ENCODE measurements around the gene SLC6A2.

Gene SLC6A2

DNA sequence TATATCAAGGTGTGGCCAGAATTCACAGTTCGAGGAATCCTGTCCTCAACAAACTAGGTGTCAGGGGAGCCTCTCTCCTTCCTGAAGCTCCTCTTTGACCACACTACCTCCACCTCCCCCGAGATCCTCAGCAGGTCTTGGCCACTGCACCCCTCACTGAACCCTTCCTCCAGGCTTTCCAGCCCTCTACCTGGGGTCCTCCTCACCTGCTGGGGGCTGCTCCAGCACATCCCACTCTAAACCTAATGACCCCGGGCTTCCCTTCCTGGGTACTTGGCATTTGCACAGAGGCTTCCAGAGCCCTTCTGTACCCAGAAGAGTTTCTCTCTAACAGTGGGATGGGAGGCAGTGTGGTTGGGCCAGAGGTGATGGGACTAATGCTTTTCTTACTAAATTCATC, 9.7 kb downstream of the SLC6A2 start:
- TF ChIP-seq, protein P1, sequence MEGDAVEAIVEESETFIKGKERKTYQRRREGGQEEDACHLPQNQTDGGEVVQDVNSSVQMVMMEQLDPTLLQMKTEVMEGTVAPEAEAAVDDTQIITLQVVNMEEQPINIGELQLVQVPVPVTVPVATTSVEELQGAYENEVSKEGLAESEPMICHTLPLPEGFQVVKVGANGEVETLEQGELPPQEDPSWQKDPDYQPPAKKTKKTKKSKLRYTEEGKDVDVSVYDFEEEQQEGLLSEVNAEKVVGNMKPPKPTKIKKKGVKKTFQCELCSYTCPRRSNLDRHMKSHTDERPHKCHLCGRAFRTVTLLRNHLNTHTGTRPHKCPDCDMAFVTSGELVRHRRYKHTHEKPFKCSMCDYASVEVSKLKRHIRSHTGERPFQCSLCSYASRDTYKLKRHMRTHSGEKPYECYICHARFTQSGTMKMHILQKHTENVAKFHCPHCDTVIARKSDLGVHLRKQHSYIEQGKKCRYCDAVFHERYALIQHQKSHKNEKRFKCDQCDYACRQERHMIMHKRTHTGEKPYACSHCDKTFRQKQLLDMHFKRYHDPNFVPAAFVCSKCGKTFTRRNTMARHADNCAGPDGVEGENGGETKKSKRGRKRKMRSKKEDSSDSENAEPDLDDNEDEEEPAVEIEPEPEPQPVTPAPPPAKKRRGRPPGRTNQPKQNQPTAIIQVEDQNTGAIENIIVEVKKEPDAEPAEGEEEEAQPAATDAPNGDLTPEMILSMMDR (conservative IDR thresholded peaks at IDR 0.05) = no peak
- no peak overlapping the region for H3K27ac ChIP-seq

GRCh38 chr16:55666012-55666411, 10.2 kb downstream of the SLC6A2 start:
- no peak overlapping the region for H3K27ac ChIP-seq
- TF ChIP-seq, protein P1 (conservative IDR thresholded peaks at IDR 0.05) = no peak

DNA sequence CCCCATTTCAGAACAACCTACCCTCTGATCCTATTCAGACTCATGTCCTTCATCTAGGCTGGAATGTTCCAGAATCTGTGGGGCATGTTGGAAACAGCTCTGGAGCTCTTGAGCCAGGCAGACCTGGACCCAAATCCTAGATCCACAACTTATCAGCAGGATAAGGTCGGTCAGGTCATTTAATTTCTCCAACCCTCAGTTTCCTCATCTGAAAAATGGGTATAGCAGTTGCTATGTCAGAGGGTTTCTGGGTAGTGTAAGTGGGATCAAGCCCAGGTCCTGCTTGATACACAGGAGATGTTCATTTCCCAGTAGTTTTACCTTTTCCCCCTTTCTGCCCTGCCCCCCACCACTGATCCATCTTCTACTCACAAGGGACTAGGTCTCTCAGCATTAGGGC, 12.0 kb downstream of the SLC6A2 start:
- H3K27ac ChIP-seq = no peak overlapping the region
- TF ChIP-seq, protein P1 (conservative IDR thresholded peaks at IDR 0.05) = no peak

- H3K27ac ChIP-seq = no peak overlapping the region
- TF ChIP-seq, protein P1 (conservative IDR thresholded peaks at IDR 0.05) = no peak
Observed at GRCh38 chr16:55668340-55669281, 12.8 kb downstream of the SLC6A2 start.

DNA sequence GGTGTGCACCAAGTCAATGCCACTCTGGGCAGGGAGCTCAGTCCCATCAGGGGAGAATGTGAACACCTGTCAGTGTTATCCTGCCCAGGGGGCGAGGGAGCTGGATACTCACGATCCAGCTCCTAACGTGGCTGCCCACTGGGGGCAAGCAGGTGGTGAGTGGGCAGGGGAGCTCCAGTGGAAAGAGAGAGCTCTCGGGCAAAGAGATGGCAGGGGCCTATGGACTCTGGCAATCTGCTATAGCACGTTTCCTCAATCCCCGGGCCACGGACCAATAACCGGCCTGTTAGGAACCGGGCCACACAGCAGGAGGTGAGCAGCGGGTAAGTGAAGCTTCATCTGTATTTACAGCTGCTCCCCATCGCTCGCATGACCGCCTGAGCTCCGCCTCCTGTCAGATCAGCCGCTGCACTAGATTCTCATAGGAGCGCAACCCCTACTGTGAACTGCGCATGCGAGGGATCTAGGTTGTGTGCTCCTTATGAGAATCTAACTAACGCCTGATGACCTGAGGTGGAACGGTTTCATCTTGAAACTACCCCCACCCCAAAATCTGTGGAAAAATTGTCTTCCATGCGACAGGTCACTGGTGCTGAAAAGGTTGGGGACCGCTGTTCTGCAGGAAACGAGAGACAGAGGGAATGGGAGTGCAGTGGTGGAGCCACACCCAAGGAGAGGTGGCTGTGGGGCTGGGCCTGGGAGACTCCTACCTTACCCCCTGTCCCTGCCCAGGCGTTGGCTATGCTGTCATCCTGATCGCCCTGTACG, 15.6 kb downstream of the SLC6A2 start:
- no peak overlapping the region for H3K27ac ChIP-seq

DNA sequence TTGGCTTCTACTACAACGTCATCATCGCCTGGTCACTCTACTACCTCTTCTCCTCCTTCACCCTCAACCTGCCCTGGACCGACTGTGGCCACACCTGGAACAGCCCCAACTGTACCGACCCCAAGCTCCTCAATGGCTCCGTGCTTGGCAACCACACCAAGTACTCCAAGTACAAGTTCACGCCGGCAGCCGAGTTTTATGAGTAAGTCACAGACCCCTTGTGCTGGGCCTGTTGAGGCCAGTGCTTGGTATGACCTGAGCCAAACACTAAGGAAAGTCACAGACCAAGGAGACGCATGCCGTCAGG, 16.1 kb downstream of the SLC6A2 start:
- TF ChIP-seq, protein P1 (conservative IDR thresholded peaks at IDR 0.05) = no peak
- H3K27ac ChIP-seq = no peak overlapping the region

More for the DNA sequence above, 15.6 kb downstream of the SLC6A2 start:
- TF ChIP-seq, protein P1 (conservative IDR thresholded peaks at IDR 0.05) = no peak

DNA sequence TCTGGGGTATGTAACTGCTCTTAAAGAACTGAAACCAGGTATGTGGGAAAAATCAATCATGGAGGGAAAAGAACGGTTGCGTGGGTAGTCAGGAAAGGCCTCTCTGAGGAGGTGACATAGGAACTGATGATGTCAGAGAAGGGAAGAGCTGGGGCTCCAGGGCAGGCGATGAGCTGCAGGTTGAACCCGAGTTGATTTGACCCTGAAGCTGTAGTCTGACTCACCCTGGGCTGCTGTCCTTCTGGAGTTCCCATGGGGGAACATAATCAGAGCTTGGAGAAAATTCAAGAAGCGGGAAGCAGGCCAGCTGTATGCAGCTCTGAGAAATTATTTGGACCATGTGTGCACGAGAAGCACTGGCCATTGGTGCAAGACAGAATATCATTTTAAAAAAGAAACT, 16.7 kb downstream of the SLC6A2 start:
- no peak overlapping the region for H3K27ac ChIP-seq
- TF ChIP-seq, protein P1 (conservative IDR thresholded peaks at IDR 0.05) = no peak
